Central memory CD8-positive, alpha-beta T cell (primary cell): ENCODE measurements around the gene RASGRP2.

Experiments used
- ATAC-seq: fragments of 150-1000 bp; cut with Tn5 transposase; replicated peaks from 2 replicates; pipeline ENCODE4 v1.10.0; 2022; ENCODE audit warnings: mild to moderate bottlenecking, moderate FRiP score, moderate number of reproducible peaks; ENCODE audit not compliant: poor library complexity, severe bottlenecking; ENCODE audit errors: extremely low read depth
- DNase-seq, 2 donors: peaks; one replicate each; pipeline ENCODE4 v3.0.0; 2021; ENCODE audit warnings: low spot score in 2 of 2
- H3K27ac Mint-ChIP-seq: one replicate; pipeline ENCODE4 v1.8.0; 2022; ENCODE audit warnings: low read depth, mild to moderate bottlenecking, moderate library complexity, mixed read lengths
- H3K27me3 Mint-ChIP-seq: one replicate; pipeline ENCODE4 v1.8.0; 2022; ENCODE audit warnings: mixed read lengths
- H3K36me3 Mint-ChIP-seq: one replicate; pipeline ENCODE4 v1.8.0; 2022; ENCODE audit warnings: mild to moderate bottlenecking, moderate library complexity, mixed read lengths; ENCODE audit not compliant: insufficient read depth
- H3K4me1 Mint-ChIP-seq: one replicate; pipeline ENCODE4 v1.8.0; 2022; ENCODE audit warnings: mixed read lengths
- H3K4me3 Mint-ChIP-seq: one replicate; pipeline ENCODE4 v1.8.0; 2022; ENCODE audit warnings: mild to moderate bottlenecking, moderate library complexity, mixed read lengths
- H3K9me3 Mint-ChIP-seq: one replicate; pipeline ENCODE4 v1.8.0; 2022; ENCODE audit warnings: mixed read lengths

The RASGRP2 gene

DNA sequence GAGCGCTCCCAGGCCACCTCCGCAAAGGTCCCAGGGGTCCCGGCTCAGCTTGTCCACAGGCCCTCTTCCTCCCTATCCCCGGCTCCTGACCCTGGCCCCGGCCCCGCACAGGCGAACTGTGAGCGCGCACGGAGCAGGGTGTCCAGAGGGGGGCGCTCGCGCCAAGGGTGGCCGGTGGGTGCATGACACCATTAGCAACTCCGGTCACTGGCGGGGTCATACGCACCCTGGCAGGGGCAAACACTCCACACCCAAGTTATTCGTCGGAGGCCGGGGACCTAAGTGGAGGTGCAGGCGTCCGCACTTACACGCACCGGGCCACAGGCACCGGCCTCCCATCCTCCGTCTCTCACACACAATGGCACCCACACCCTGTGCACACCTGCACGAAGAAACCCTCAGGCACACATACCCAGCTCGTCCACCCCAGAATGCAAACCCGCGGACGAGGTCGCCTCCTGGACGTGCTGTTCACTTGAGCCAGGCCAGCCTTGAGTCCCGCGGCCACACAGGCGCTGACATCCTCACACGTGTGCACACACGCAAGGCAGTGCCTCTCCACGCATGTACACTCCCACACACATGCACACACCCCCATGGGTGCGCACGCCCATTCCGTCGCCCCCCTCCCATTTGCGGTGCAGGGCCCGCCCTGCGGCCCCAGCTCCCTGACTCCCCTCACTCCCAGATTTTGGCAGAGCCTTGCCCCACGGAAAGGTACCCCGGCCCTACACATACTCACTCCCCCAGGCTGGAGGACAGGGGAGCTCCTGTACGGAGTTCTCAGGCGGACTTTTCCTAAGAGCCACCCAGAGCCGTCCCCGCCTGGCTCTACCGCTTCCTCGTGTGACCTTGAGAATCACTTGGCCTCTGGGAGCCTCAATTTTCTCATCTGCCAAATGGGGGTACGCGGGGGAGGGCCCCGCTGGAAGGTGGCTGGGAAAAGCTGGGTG, at the start of gene RASGRP2:
Gene RASGRP2, minus strand, starts transcription at position 552 of the 953 bp plus-strand sequence. CDS start 1,276 bp downstream, outside the sequence.
- no peaks in the 10 kb centered on the region for H3K9me3 Mint-ChIP-seq
- H3K36me3 Mint-ChIP-seq = peaks cover 47% of the 10 kb centered on the region
- peak within 1 kb of the TSS; percentile 99 for H3K27ac Mint-ChIP-seq
- ATAC-seq (peak; percentile 52), DNase-seq (peak; percentile 83 to 93)
- peak within 1 kb of the TSS; percentile 97 for H3K4me3 Mint-ChIP-seq
- peaks cover 58% of the 10 kb centered on the region for H3K4me1 Mint-ChIP-seq
- no peaks in the 10 kb centered on the region for H3K27me3 Mint-ChIP-seq

DNA sequence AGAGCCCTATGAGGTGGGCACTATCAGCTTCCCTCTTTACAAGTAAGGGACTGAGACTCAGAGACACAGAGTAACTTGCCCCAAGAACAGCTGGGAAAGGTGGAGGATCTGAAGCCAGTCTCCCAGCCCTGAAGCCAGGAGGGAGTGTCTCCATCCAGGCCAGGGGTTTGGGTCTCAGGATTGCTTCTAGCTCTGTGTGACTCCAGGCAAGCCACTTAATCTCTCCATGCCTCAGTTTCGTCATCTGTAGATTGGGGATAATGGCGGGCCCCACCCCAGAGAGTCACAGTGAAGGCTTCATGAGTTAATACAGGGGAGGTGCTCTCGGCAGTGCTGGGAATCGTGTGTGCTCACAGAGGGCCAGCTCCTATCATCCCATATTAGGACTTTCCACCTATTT, 48.5 kb upstream of the RASGRP2 start:
- Mint-ChIP-seq H3K4me1 (peaks cover 8% of the 10 kb centered on the region), H3K9me3 (no peaks in the 10 kb centered on the region), H3K27ac (peak overlapping the region; percentile 76), H3K36me3 (peaks cover 19% of the 10 kb centered on the region), H3K27me3 (no peaks in the 10 kb centered on the region), H3K4me3 (no peak overlapping the region)
- ATAC-seq (no peak), DNase-seq (no peak)

GRCh38 chr11:64791781-64792291, 47.9 kb upstream of the RASGRP2 start:
- Mint-ChIP-seq H3K27ac (no peak overlapping the region), H3K9me3 (no peaks in the 10 kb centered on the region), H3K36me3 (peaks cover 19% of the 10 kb centered on the region), H3K27me3 (no peaks in the 10 kb centered on the region), H3K4me3 (no peak overlapping the region), H3K4me1 (peaks cover 8% of the 10 kb centered on the region)
- ATAC-seq (no peak), DNase-seq (no peak)

- Mint-ChIP-seq H3K4me1 (peaks cover 8% of the 10 kb centered on the region), H3K36me3 (peaks cover 12% of the 10 kb centered on the region)
These were observed 46.5 kb upstream of the RASGRP2 start for GRCh38 chr11:64790205-64791095.

DNA sequence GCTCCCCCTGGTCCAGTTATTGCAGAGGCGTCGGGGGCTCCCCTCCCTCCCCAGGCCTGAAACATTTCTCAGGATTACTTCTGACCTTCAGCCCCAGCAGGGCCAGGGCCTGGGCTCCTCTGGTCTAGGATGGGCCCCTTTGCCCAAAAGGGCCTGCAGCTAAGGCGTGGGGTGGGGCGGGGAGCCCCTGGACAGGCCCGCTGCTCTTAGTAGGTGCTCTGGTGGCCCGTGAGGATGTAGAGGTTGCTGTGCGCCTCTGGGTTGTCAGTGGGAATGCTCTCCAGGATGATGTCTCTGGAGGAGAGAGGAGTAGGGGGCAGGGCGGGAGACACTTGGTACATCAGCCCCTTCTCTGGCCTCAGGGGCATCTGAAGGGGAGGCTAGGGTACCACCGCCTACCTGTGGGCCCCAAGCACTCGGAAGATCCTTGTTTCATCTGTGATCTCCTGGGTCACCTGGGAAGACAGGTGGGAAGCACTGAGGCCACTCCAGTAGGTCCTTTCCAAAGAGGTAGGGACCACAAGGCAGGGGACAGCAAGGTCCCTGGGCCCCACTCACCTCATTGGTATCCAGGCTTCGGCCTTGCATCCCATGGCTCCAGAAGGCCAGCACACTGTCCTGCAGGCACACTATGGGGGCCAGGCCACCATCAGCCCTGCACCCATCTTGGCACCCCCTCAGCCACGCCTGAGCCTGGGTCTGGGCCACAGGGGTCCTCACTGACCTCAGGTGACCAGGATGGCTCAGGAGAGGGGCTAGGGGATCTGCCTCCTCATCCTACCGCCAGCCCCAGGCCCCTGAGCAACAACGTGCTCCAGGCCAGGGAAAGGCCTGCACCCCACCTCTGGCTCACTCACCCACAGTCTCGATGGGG, 45.6 kb upstream of the RASGRP2 start:
- peaks cover 12% of the 10 kb centered on the region for H3K4me1 Mint-ChIP-seq
- no peaks in the 10 kb centered on the region for H3K27me3 Mint-ChIP-seq

More at GRCh38 chr11:64790205-64791095, 46.5 kb upstream of the RASGRP2 start:
- DNase-seq = no peak
- H3K9me3 Mint-ChIP-seq = no peaks in the 10 kb centered on the region
- no peak overlapping the region for H3K27ac Mint-ChIP-seq
- H3K4me3 Mint-ChIP-seq = no peak overlapping the region
- no peak for ATAC-seq
- no peaks in the 10 kb centered on the region for H3K27me3 Mint-ChIP-seq

DNA sequence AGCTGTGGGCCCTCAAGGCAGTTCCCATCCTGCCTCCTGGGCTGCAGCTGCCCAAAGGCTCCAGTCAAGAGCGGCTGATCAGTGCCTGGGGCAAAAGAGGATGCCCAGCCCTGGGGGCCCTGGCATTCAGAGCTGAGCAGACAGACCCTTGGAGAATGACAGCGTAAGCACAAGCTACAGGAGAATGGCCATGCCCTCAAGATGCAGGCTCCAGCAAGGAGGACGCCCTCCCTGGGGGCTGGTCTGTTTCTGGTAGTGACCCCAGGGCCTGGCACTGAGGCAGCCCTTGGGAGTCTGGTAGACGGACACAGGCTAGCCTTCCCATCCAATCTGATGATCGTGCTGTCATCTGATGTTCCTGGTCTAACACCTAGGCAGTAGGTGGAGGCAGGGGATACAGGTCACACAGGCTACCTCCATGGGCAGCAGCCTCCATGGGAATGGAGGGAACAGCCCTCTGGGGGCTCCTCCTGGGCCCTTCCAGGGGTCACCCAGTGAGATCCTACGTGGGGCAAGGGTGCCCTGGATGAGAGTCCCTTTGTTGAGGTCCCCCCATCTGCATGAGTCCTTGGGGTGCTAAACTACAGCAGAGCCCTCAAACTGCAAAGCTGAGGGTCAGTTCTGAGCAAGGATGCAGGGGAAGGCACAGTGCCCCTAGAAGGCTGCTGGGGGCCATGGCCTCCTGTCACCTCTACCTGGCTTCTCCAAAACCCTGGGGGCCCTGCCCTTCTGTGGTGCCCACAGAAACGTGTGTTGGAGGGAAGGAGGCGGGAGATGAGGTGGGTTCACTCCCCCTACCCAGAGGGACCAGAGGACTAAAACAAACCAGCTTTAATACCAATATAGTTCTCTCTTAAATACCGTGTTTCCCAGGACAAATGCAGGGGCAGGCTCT, 44.6 kb upstream of the RASGRP2 start:
- ATAC-seq (no peak), DNase-seq (no peak)
- no peak overlapping the region for H3K27ac Mint-ChIP-seq
- peaks cover 9% of the 10 kb centered on the region for H3K36me3 Mint-ChIP-seq
- H3K4me1 Mint-ChIP-seq = peaks cover 6% of the 10 kb centered on the region
- H3K9me3 Mint-ChIP-seq = no peaks in the 10 kb centered on the region
- no peak overlapping the region for H3K4me3 Mint-ChIP-seq
- H3K27me3 Mint-ChIP-seq = no peaks in the 10 kb centered on the region

More for the DNA sequence above, 45.6 kb upstream of the RASGRP2 start:
- DNase-seq = no peak
- H3K27ac Mint-ChIP-seq = no peak overlapping the region
- H3K9me3 Mint-ChIP-seq = no peaks in the 10 kb centered on the region
- peaks cover 9% of the 10 kb centered on the region for H3K36me3 Mint-ChIP-seq
- no peak overlapping the region for H3K4me3 Mint-ChIP-seq
- no peak for ATAC-seq

DNA sequence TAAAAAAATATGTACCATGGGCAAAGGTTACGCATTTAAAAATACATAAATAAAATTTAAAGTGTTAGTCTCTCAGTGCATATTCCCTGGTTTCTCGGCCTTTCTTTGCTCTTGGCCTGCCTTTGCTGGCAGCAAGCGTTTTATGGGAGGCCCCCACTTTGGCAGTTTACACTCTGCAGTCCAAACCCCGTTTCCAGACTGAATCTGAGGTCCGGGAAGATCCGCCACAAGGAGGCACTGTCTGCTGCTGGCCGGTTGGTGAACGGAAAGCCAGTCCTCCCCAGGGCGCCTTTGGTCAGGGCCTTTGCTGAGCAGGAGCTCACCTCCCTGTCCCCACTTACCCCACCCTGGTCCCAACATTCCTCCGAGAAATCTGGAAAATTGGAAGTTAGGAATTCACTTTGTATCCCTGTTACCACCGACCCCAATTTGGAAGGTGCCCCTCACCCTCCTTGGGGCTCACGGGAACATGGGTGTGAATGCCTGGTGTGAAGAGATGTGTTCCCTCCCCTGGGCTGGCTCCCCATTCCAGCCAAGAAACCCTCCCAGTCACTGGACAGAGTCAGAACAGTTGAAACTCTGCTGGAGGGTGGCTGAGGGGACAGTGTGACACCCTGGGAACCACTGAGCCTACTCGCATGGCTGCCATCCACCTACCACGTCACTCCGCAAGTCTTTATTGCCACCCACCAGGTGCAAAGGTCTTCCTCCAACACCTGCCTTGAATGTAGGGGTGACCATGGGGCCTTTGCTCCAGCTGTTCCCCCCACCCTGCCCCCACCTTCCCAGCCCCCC, 43.8 kb upstream of the RASGRP2 start:
- Mint-ChIP-seq H3K36me3 (peaks cover 9% of the 10 kb centered on the region), H3K27ac (no peak overlapping the region), H3K9me3 (no peaks in the 10 kb centered on the region), H3K27me3 (no peaks in the 10 kb centered on the region), H3K4me3 (no peak overlapping the region), H3K4me1 (peaks cover 4% of the 10 kb centered on the region)
- peak; percentile 35 to 52 for DNase-seq
- peak; percentile 46 for ATAC-seq

- H3K27me3 Mint-ChIP-seq = no peaks in the 10 kb centered on the region
- H3K27ac Mint-ChIP-seq = peak overlapping the region; percentile 19
- no peak for DNase-seq
- peaks cover 4% of the 10 kb centered on the region for H3K4me1 Mint-ChIP-seq
- H3K4me3 Mint-ChIP-seq = no peak overlapping the region
- no peaks in the 10 kb centered on the region for H3K9me3 Mint-ChIP-seq
- H3K36me3 Mint-ChIP-seq = peaks cover 6% of the 10 kb centered on the region
- no peak for ATAC-seq
These were observed 42.4 kb upstream of the RASGRP2 start for GRCh38 chr11:64786308-64786707.

GRCh38 chr11:64784813-64785581, 41.1 kb upstream of the RASGRP2 start:
- no peaks in the 10 kb centered on the region for H3K9me3 Mint-ChIP-seq
- no peak overlapping the region for H3K27ac Mint-ChIP-seq
- no peak for ATAC-seq
- peaks cover 11% of the 10 kb centered on the region for H3K4me1 Mint-ChIP-seq
- no peaks in the 10 kb centered on the region for H3K27me3 Mint-ChIP-seq
- DNase-seq = no peak
- no peaks in the 10 kb centered on the region for H3K36me3 Mint-ChIP-seq
- H3K4me3 Mint-ChIP-seq = no peak overlapping the region
